Psoas muscle (tissue), 8 donors: ENCODE results near the gene URB2. TPM values are rescaled to one million over a fixed set of nuclear protein-coding genes. Genes with fewer than 3 reads are reported as not detected.
A peak's percentile ranks its signal among the peaks of the same experiment; 100 is the strongest.

Experiments
- ATAC-seq, 4 donors: fragments of 200-7000 bp; cut with Tn5 transposase; one replicate each; pipeline ENCODE4 v1.9.1; 2020; ENCODE audit warnings: moderate library complexity in 3 of 4, mild to moderate bottlenecking in 2 of 4
- DNase-seq, 2 donors: peaks; one replicate each; pipeline ENCODE4 v3.0.0-alpha.2; 2020
- H3K27ac ChIP-seq: fragments of 200-600 bp; one replicate; pipeline ENCODE4 v1.8.0; 2022
- H3K27me3 ChIP-seq, 3 donors: fragments of 200-600 bp in 1 of 3; one replicate each; pipeline versions ENCODE4 v1.6.1 to v1.8.0; 2013 to 2022; ENCODE audit warnings: low read length in 2 of 3, mild to moderate bottlenecking in 2 of 3, moderate library complexity in 1 of 3; ENCODE audit not compliant: insufficient read depth in 3 of 3
- H3K36me3 ChIP-seq, 2 donors: fragments of 200-600 bp in 1 of 2; one replicate each; pipeline versions ENCODE4 v1.6.1 to v1.8.0; 2013 to 2022; ENCODE audit warnings: low read depth in 1 of 2, mild to moderate bottlenecking in 1 of 2, moderate library complexity in 1 of 2; ENCODE audit not compliant: insufficient read depth in 1 of 2
- H3K4me1 ChIP-seq: fragments of 200-600 bp; one replicate; pipeline ENCODE4 v1.8.0; 2022
- H3K4me3 ChIP-seq: fragments of 200-600 bp; one replicate; pipeline ENCODE4 v1.8.0; 2022; ENCODE audit warnings: mild to moderate bottlenecking
- H3K9me3 ChIP-seq: fragments of 200-600 bp; one replicate; pipeline ENCODE4 v1.8.0; 2022
- WGBS, 3 donors: extraction: QIAGEN DNeasy Blood & Tissue Kit; methylation state at CpG; one replicate each; pipeline versions ENCODE4 v1.1.6 to v1.1.7; 2013; 5-methylcytosine and 5-hydroxymethylcytosine counted together
- intact Hi-C, 2 donors: fragments of 100-400 bp; cut with DNase I; formaldehyde crosslinking; loops; one replicate each; pipeline versions ENCODE4 v1.11.0 to v1.14.2; 2022
- polyA plus RNA-seq, 3 donors: library from polyadenylated mRNA; stranded (reverse); fragments of 200-250 nt; gene quantifications; one replicate each; pipeline ENCODE4 v1.2.3, GENCODE V29; 2013
- total RNA-seq, 4 donors: library from RNA; stranded (reverse); fragmentation: NEBNext Ultra II Directional in 2 of 4; extraction: Animal tissue kit (Norgen Biotek cat#: 25700) in 2 of 4; gene quantifications; one replicate each; pipeline versions ENCODE4 v1.2.1 to v1.2.4, GENCODE V29; 2021 to 2023
- TF ChIP-seq, protein P1 (sequence below): fragments of 200-600 bp; IDR thresholded peaks from one replicate; pipeline ENCODE4 v1.8.0; 2022; ENCODE audit warnings: antibody characterized with exemption
- donor health status: healthy with polysubstance abuse.
- donor health status: DM: no; HTN: no; CAD: no; lungs with moderate emphysema.
- donor health status: Bipolar disorder and iron deficiency.
- donor health status: healthy.
- donor health status: DM: yes; HTN: yes; CAD: no.
- donor health status: DM: no; HTN: no; CAD: no.
- donor health status: DM: no; HTN: no; CAD: no.
- donor health status: DM: yes; HTN: yes; CAD: no.

The URB2 gene
- total and polyA plus RNA-seq, 7 donors: 4.7 to 18.2 (median 10.2) TPM

DNA sequence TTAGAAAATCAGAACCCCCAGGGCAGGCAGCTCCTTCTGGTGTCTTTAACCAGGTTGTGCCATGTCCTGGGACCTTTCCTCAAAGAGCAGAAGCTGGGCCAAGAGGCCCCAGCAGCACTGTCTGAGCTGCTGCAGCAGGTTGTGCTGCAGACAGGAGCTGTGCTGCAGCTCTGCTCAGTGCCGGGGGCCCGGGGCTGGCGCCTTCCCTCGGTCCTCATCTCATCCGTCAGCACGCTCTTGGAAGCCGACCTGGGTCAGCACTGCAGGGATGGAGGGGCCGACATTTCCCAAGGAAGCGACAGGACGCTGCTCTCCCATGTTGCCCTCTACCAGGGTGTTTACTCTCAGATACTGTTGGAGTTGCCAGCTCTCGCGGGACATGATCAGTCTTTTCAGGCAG lies 11.7 kb downstream of the URB2 start:
- peaks cover 31% of the 10 kb centered on the region for H3K4me1 ChIP-seq
- no peak overlapping the region for H3K27ac ChIP-seq
- WGBS, 3 donors: 93 to 95% (median 94%) methylated on average over 12 of the region's 12 CpGs
- no peak for DNase-seq
- H3K36me3 ChIP-seq: peaks cover 16 to 65% of the 10 kb centered on the region in 2 donors
- TF ChIP-seq, protein P1, sequence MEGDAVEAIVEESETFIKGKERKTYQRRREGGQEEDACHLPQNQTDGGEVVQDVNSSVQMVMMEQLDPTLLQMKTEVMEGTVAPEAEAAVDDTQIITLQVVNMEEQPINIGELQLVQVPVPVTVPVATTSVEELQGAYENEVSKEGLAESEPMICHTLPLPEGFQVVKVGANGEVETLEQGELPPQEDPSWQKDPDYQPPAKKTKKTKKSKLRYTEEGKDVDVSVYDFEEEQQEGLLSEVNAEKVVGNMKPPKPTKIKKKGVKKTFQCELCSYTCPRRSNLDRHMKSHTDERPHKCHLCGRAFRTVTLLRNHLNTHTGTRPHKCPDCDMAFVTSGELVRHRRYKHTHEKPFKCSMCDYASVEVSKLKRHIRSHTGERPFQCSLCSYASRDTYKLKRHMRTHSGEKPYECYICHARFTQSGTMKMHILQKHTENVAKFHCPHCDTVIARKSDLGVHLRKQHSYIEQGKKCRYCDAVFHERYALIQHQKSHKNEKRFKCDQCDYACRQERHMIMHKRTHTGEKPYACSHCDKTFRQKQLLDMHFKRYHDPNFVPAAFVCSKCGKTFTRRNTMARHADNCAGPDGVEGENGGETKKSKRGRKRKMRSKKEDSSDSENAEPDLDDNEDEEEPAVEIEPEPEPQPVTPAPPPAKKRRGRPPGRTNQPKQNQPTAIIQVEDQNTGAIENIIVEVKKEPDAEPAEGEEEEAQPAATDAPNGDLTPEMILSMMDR: no peak
- H3K27me3 ChIP-seq: no peaks in the 10 kb centered on the region
- intact Hi-C loops: no loop called here
- no peaks in the 10 kb centered on the region for H3K9me3 ChIP-seq
- ATAC-seq: no peak
- no peak overlapping the region for H3K4me3 ChIP-seq

DNA sequence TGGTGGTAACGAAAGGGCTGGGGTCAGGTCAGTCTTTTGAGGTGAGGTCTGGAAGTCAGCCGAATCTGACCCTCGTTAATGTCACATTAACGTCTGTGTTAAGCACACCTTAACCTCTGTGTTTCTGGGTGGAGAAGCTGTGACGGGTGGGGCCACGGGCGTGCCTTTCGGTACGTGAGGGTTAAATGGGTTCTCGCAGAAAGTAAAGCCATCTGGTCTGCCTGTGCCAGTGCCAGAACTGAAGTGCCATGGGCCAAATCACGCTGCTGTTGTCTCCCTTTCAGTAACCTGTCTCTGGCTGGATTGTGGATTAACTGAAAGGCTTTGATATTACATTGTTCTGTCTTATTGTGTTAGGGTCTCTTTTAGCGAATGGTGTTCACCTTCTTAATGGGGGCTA lies 14.4 kb downstream of the URB2 start:
- H3K27ac ChIP-seq: no peak overlapping the region
- peak overlapping the region; percentile 11 for H3K4me3 ChIP-seq
- no peak for DNase-seq
- no peaks in the 10 kb centered on the region for H3K27me3 ChIP-seq
- intact Hi-C loops: no loop called here
- peak in 3 of 4 donors; percentile 29 to 67 (median 48) for ATAC-seq
- peaks cover 13 to 75% of the 10 kb centered on the region in 2 donors for H3K36me3 ChIP-seq
- H3K4me1 ChIP-seq: peaks cover 25% of the 10 kb centered on the region
- 39 to 57% (median 48%) methylated on average over 12 of the region's 12 CpGs for WGBS, 3 donors
- H3K9me3 ChIP-seq: no peaks in the 10 kb centered on the region
- TF ChIP-seq, protein P1: no peak

DNA sequence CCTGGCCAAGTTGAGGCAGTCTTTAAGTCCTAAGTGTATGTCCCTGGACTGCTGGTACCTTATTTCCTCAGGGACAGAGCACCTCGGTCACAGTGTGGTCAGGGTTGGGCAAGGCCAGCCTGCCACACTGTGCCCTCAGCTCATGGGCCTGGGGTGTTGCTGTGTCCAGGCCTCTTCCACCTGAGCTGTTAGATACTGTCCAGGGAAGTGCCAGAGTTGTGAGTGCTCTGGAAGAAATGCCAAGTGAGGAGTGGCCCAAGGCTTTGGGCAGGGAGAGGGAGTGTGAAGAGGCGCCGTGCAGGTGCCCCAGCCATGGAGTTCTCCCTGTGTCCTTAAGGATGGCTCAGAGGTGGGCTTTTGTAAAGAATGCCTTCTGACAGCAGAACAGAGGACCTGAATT lies 15.3 kb downstream of the URB2 start:
- peak; percentile 53 to 79 (median 74) for ATAC-seq
- Histone ChIP-seq H3K4me1 (peaks cover 25% of the 10 kb centered on the region), H3K36me3 (peaks cover 13 to 75% of the 10 kb centered on the region in 2 donors), H3K27ac (peak overlapping the region; percentile 58), H3K4me3 (peak overlapping the region; percentile 1), H3K9me3 (no peaks in the 10 kb centered on the region), H3K27me3 (no peaks in the 10 kb centered on the region)
- TF ChIP-seq, protein P1: no peak
- WGBS, 3 donors: 33 to 65% (median 57%) methylated on average over 3 of the region's 3 CpGs
- no peak for DNase-seq
- intact Hi-C loops: no loop called here

DNA sequence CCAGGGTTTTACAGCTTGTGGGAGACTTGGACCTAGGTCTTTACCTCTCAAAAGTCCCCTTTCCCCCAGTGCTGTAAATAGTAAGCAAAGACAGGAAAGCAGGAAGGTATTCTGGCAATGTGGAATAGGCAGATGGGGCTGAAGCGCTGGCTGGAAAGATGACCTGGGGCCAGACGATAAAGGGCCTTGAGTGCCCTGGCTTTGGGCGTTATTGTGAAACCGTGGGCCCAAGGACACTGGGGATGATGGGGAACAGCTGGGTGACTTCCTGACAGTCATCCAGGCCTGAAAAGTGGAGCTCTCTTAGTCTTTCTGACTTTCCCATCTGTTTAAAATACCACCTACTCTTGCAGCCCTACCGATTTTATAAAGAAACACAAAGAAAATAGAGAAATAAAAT lies 16.3 kb downstream of the URB2 start:
- Histone ChIP-seq H3K27ac (no peak overlapping the region), H3K4me1 (peaks cover 25% of the 10 kb centered on the region), H3K27me3 (no peaks in the 10 kb centered on the region), H3K36me3 (peaks cover 10 to 75% of the 10 kb centered on the region in 2 donors), H3K4me3 (no peak overlapping the region), H3K9me3 (no peaks in the 10 kb centered on the region)
- DNase-seq: no peak
- WGBS, 3 donors: 30 to 49% (median 34%) methylated on average over 5 of the region's 5 CpGs
- intact Hi-C loops: no loop called here
- ATAC-seq: peak in 3 of 4 donors; percentile 52 to 57 (median 57)
- TF ChIP-seq, protein P1: no peak

DNA sequence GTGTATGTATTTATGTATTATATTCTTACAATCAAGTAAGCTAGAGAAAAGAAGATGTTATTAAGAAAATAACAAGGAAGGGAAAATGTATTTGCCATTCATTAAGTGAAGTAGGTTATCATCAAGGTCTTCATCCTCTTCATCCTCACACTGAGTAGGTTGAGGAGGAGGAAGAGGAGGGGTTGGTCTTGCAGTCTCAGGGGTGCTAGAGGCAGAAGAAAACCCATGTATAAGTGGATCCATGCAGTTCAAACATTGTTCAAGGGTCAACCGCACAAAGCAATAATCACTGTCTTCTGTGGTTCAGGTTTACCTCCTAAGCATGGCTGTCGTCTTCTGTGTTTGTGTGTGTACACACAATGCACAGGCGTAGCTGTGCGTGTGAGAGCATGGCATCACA lies 16.9 kb downstream of the URB2 start:
- TF ChIP-seq, protein P1: no peak
- H3K9me3 ChIP-seq: no peaks in the 10 kb centered on the region

More for the DNA sequence above, 16.9 kb downstream of the URB2 start:
- Histone ChIP-seq H3K4me1 (peaks cover 25% of the 10 kb centered on the region), H3K4me3 (no peak overlapping the region), H3K27me3 (no peaks in the 10 kb centered on the region), H3K36me3 (peaks cover 5 to 75% of the 10 kb centered on the region in 2 donors), H3K27ac (no peak overlapping the region)
- intact Hi-C loops: no loop called here
- ATAC-seq (no peak), DNase-seq (no peak)
- 96 to 100% (median 98%) methylated on average over 4 of the region's 4 CpGs for WGBS, 3 donors
